NCI-H82 (cell line): ENCODE measurements around the gene TRAPPC12.
A peak's percentile ranks its signal among the peaks of the same experiment; 100 is the strongest.
"Not testable (repeated sequence)": the region's sequence is repeated elsewhere in the genome, so short reads cannot be mapped to it uniquely, and the experiment has no call there.

Experiments
- DNase-seq: peaks from one replicate; lab custom pipeline; 2025; lab: John Stamatoyannopoulos, UW

The TRAPPC12 gene

GRCh38 chr2:3454005-3454404, 74.5 kb downstream of the TRAPPC12 start:
- DNase-seq = not testable (repeated sequence)

- DNase-seq = no peak
Observed at GRCh38 chr2:3454802-3455201, 75.3 kb downstream of the TRAPPC12 start.

GRCh38 chr2:3456125-3456524, 76.6 kb downstream of the TRAPPC12 start:
- DNase-seq = no peak

GRCh38 chr2:3457524-3458395, 78.3 kb downstream of the TRAPPC12 start:
- no peak for DNase-seq

- DNase-seq = no peak
Observed at GRCh38 chr2:3458396-3459184, 79.1 kb downstream of the TRAPPC12 start.

- no peak for DNase-seq
Observed at GRCh38 chr2:3459185-3460015, 79.9 kb downstream of the TRAPPC12 start.

GRCh38 chr2:3460156-3460555, 80.7 kb downstream of the TRAPPC12 start:
- DNase-seq = no peak

GRCh38 chr2:3460831-3461800, 81.6 kb downstream of the TRAPPC12 start:
- DNase-seq = no peak

- peak; percentile 77 for DNase-seq
Observed at GRCh38 chr2:3461801-3462492, 82.5 kb downstream of the TRAPPC12 start.

- no peak for DNase-seq
Observed at GRCh38 chr2:3462493-3463104, 83.1 kb downstream of the TRAPPC12 start.

GRCh38 chr2:3463186-3463835, 83.8 kb downstream of the TRAPPC12 start:
- DNase-seq = no peak

- no peak for DNase-seq
Observed at GRCh38 chr2:3463944-3464343, 84.5 kb downstream of the TRAPPC12 start.

GRCh38 chr2:3464401-3465005, 85.0 kb downstream of the TRAPPC12 start:
- no peak for DNase-seq

- DNase-seq = no peak
Observed at GRCh38 chr2:3465328-3465727, 85.8 kb downstream of the TRAPPC12 start.

- DNase-seq = no peak
Observed at GRCh38 chr2:3465844-3466481, 86.5 kb downstream of the TRAPPC12 start.

- no peak for DNase-seq
Observed at GRCh38 chr2:3466482-3466863, 87.0 kb downstream of the TRAPPC12 start.

- DNase-seq = peak; percentile 29
Observed at GRCh38 chr2:3466966-3467365, 87.5 kb downstream of the TRAPPC12 start.

- no peak for DNase-seq
Observed at GRCh38 chr2:3467654-3468053, 88.2 kb downstream of the TRAPPC12 start.
